Esophagus squamous epithelium (tissue), 4 donors: ENCODE data around the gene BTBD8.

Experiments
- CTCF ChIP-seq, 6 experiments: fragments of 450-650 bp in 4 of 6; fragments of 200-600 bp in 2 of 6; sonication (generic) in 2 of 6; IDR thresholded peaks; one replicate each; pipeline ENCODE4 v1.5.1; 2016 to 2019; ENCODE audit warnings: antibody characterized with exemption in 6 of 6, mild to moderate bottlenecking in 4 of 6, moderate library complexity in 4 of 6
- POLR2A ChIP-seq, 4 donors: fragments of 450-650 bp; IDR thresholded peaks; one replicate each; pipeline ENCODE4 v1.6.1; 2017; ENCODE audit warnings: antibody characterized with exemption in 4 of 4, mild to moderate bottlenecking in 4 of 4, moderate library complexity in 3 of 4

GRCh38 chr1:92075311-92075710 lies 4.8 kb upstream of the BTBD8 start, which contains the start of gene SETSIP:
- TF ChIP-seq CTCF (IDR thresholded peaks at IDR 0.05) (no peak), POLR2A (IDR thresholded peaks at IDR 0.05) (no peak)
